HepG2 (cell line): ENCODE measurements around the gene FGF14. TPM values are rescaled to one million over a fixed set of nuclear protein-coding genes. Genes with fewer than 3 reads are reported as not detected.

Experiments
- ATAC-seq: fragments of 200-7000 bp; cut with Tn5 transposase; 3 replicates; pipeline ENCODE4 v1.9.1; 2020; ENCODE audit warnings: mild to moderate bottlenecking, moderate library complexity
- BruUV-seq: library from RNA; stranded (reverse); fragments of 400-500 nt; replicated peaks from 2 replicates; lab custom pipeline; 2021; lab: Mats Ljungman, UMichigan
- CTCF ChIA-PET: fragments of 300-600 bp; formaldehyde crosslinking; extraction: SDS; loops from one replicate; lab custom pipeline; 2021; ENCODE audit warnings: low total read pairs, inconsistent platforms, low intra/inter-chr PET ratio; lab: Yijun Ruan, JAX
- POLR2A ChIA-PET: fragments of 350-600 bp; sonication (Branson Sonifier 250); formaldehyde crosslinking; loops from one replicate; lab custom pipeline; 2020; ENCODE audit warnings: antibody characterized with exemption, inconsistent platforms; lab: Yijun Ruan, JAX
- DNase-seq: peaks from one replicate; pipeline ENCODE4 v3.0.0-alpha.2; 2015; ENCODE audit warnings: low spot score
- FAIRE-seq: peaks from 3 replicates; lab custom pipeline; 2011; peaks lifted over from hg19 to GRCh38; lab: Jason Lieb, UNC
- H2AFZ ChIP-seq: one replicate; pipeline ENCODE4 v1.6.1; 2011; ENCODE audit warnings: low read length, inconsistent platforms
- H3K27ac ChIP-seq: fragments of 300-600 bp; 3 replicates; pipeline ENCODE4 v1.8.0; 2011; ENCODE audit warnings: mixed run types, mild to moderate bottlenecking, mixed read lengths, low read length, inconsistent platforms; ENCODE audit not compliant: insufficient read depth; ENCODE audit errors: extremely low read length
- H3K27me3 ChIP-seq, 2 experiments: fragments of 200-600 bp in 1 of 2; 2 replicates in 1 of 2; 3 replicates in 1 of 2; pipeline versions ENCODE4 v1.6.0 to v1.8.0; 2011; ENCODE audit warnings: low read length in 2 of 2, mild to moderate bottlenecking in 2 of 2, moderate library complexity in 2 of 2, inconsistent platforms in 1 of 2; ENCODE audit not compliant: insufficient read depth in 2 of 2, control insufficient read depth in 1 of 2
- H3K36me3 ChIP-seq, 2 experiments: fragments of 200-600 bp in 1 of 2; replicated peaks in 1 of 2; 2 replicates in 1 of 2; 3 replicates in 1 of 2; pipeline versions ENCODE4 v1.5.1 to v1.8.0; 2011; ENCODE audit warnings: low read length in 2 of 2, inconsistent platforms in 1 of 2; ENCODE audit not compliant: insufficient read depth in 2 of 2, control insufficient read depth in 1 of 2
- H3K4me1 ChIP-seq: 2 replicates; pipeline ENCODE4 v1.5.1; 2012; ENCODE audit warnings: low read length, inconsistent platforms; ENCODE audit not compliant: insufficient read depth
- H3K4me2 ChIP-seq: 2 replicates; pipeline ENCODE4 v1.6.0; 2011; ENCODE audit warnings: low read depth, low read length, inconsistent platforms
- H3K4me3 ChIP-seq, 3 experiments: fragments of 200-600 bp in 1 of 3; sonication (generic), shearing (Covaris generic) in 1 of 3; replicated peaks in 1 of 3; 2 replicates each; pipeline ENCODE4 v1.5.1; 2011 to 2016; ENCODE audit warnings: low read length in 3 of 3, inconsistent platforms in 2 of 3, low read depth in 2 of 3, mild to moderate bottlenecking in 2 of 3, control low read depth in 1 of 3, mixed read lengths in 1 of 3; ENCODE audit not compliant: insufficient read depth in 1 of 3
- H3K79me2 ChIP-seq: one replicate; pipeline ENCODE4 v1.6.1; 2011; ENCODE audit warnings: low read length, inconsistent platforms; ENCODE audit not compliant: insufficient read depth
- H3K9ac ChIP-seq: 2 replicates; pipeline ENCODE4 v1.6.0; 2011; ENCODE audit warnings: mild to moderate bottlenecking, low read depth, low read length, inconsistent platforms; ENCODE audit not compliant: insufficient read depth
- H3K9me3 ChIP-seq: 2 replicates; pipeline ENCODE4 v1.5.1; 2012; ENCODE audit warnings: mild to moderate bottlenecking, low read length
- H4K20me1 ChIP-seq: 2 replicates; pipeline ENCODE4 v1.6.0; 2011; ENCODE audit warnings: inconsistent platforms, mild to moderate bottlenecking, low read length, moderate library complexity; ENCODE audit not compliant: insufficient read depth
- CHD2 ChIP-seq: IDR thresholded peaks from 2 replicates; pipeline ENCODE4 v1.6.1; 2011; ENCODE audit warnings: low read depth, low read length, improper control_type of control experiment
- CREB3 ChIP-seq: sonication (generic); formaldehyde crosslinking; IDR thresholded peaks from 2 replicates; pipeline ENCODE4 v1.5.0; 2020; ENCODE audit warnings: missing genetic modification reagents
- ETV6 ChIP-seq: sonication (generic); formaldehyde crosslinking; conservative IDR thresholded peaks from 2 replicates; pipeline ENCODE4 v1.4.0; 2020; ENCODE audit warnings: missing genetic modification reagents
- FOSL2 ChIP-seq: sonication (generic); formaldehyde crosslinking; IDR thresholded peaks from 2 replicates; pipeline ENCODE4 v1.4.0; 2020; ENCODE audit warnings: missing genetic modification reagents
- FOXJ3 ChIP-seq: sonication (generic); formaldehyde crosslinking; IDR thresholded peaks from 2 replicates; pipeline ENCODE4 v1.4.0; 2020; ENCODE audit warnings: missing genetic modification reagents, mild to moderate bottlenecking, borderline replicate concordance
- HNF1A ChIP-seq, 2 experiments: sonication (generic) in 1 of 2; formaldehyde crosslinking in 1 of 2; IDR thresholded peaks; 2 replicates each; pipeline versions ENCODE4 v1.4.0 to v1.6.1; 2016 to 2020; ENCODE audit warnings: borderline replicate concordance in 1 of 2, low read depth in 1 of 2, mild to moderate bottlenecking in 1 of 2, missing genetic modification reagents in 1 of 2
- NBN ChIP-seq: fragments of 450-650 bp; conservative IDR thresholded peaks from 2 replicates; pipeline ENCODE4 v1.6.1; 2017
- SIX4 ChIP-seq: sonication (generic); formaldehyde crosslinking; IDR thresholded peaks from 2 replicates; pipeline ENCODE4 v1.4.0; 2020; ENCODE audit warnings: missing genetic modification reagents
- SMYD3 ChIP-seq: sonication (generic); formaldehyde crosslinking; IDR thresholded peaks from 2 replicates; pipeline ENCODE4 v1.8.1; 2023; ENCODE audit warnings: mild to moderate bottlenecking, missing genetic modification reagents
- SRY ChIP-seq: sonication (generic); formaldehyde crosslinking; IDR thresholded peaks from 2 replicates; pipeline ENCODE4 v1.8.0; 2022; ENCODE audit warnings: mild to moderate bottlenecking, missing genetic modification reagents
- TCF12 ChIP-seq, 2 experiments: fragments of 450-650 bp in 1 of 2; sonication (generic) in 1 of 2; formaldehyde crosslinking in 1 of 2; IDR thresholded peaks; 2 replicates each; pipeline versions ENCODE4 v1.6.1 to v1.8.0; 2017 to 2022; ENCODE audit warnings: antibody characterized with exemption in 1 of 2, mild to moderate bottlenecking in 1 of 2, missing genetic modification reagents in 1 of 2, moderate library complexity in 1 of 2
- TFDP2 ChIP-seq: sonication (generic); formaldehyde crosslinking; IDR thresholded peaks from 2 replicates; pipeline ENCODE4 v1.4.0; 2020; ENCODE audit warnings: missing genetic modification reagents
- TP53 ChIP-seq: sonication (generic); formaldehyde crosslinking; conservative IDR thresholded peaks from 2 replicates; pipeline ENCODE4 v1.4.0; 2020; ENCODE audit warnings: missing genetic modification reagents
- WGBS: methylation state at CpG from one replicate; pipeline ENCODE4 v1.1.6; 2017; ENCODE audit warnings: low lambda C conversion rate; 5-methylcytosine and 5-hydroxymethylcytosine counted together
- in situ Hi-C: cut with HindIII; loops from 2 replicates; pipeline ENCODE4 v1.10.0; 2017; ENCODE audit warnings: low pct_unique_long_range_greater_than_20kb; ENCODE audit not compliant: extremely low pct_ligation_motif_present
- intact Hi-C: fragments of 100-400 bp; cut with micrococcal nuclease; formaldehyde crosslinking; loops from one replicate; pipeline ENCODE4 v1.10.0; 2022; ENCODE audit not compliant: unreplicated experiment
- polyA plus RNA-seq, 8 experiments: library from polyadenylated mRNA; depleted of rRNA in 3 of 8; stranded (reverse) in 7 of 8; unstranded in 1 of 8; fragments of >200 nt; fragmentation: Illumina TruSeq in 4 of 8; extraction: Trizol in 4 of 8; gene quantifications; 2 replicates each; pipeline versions ENCODE4 v1.2.1 to v1.2.3, GENCODE V29; 2011 to 2016; ENCODE audit warnings: low read depth in 4 of 8, missing spikeins in 1 of 8, mixed read lengths in 1 of 8; ENCODE audit not compliant: insufficient read depth in 1 of 8
- total RNA-seq, 5 experiments: library from RNA; depleted of rRNA; stranded (reverse); fragments of >200 nt; fragmentation: Illumina TruSeq; extraction: Trizol; gene quantifications; 2 replicates each; pipeline ENCODE4 v1.2.3, GENCODE V29; 2016; ENCODE audit warnings: low read depth in 1 of 5

FGF14 gene
- total and polyA plus RNA-seq, 2 of the 13 experiments (the other 11 are each of a cell fraction or from before 2014, with no cell fraction given): not detected

GRCh38 chr13:102289606-102290005 is 112.2 kb downstream of the FGF14 start:
- WGBS: 9% methylated on average over 4 of the region's 4 CpGs
- Histone ChIP-seq H3K4me3 (no peak overlapping the region), H3K79me2 (no peaks in the 10 kb centered on the region), H4K20me1 (no peaks in the 10 kb centered on the region), H3K27ac (no peak overlapping the region), H3K4me1 (0 out of 2 replicates have a peak, but pooled peaks cover 7% of the 10 kb centered on the region), H2AFZ (no peak overlapping the region)
- in situ Hi-C loops: no loop called here
- CTCF ChIA-PET: no interaction called here
- POLR2A ChIA-PET: no interaction called here
- BruUV-seq: no TSS peak
- ATAC-seq: no peak
- no peak for TF ChIP-seq FOXJ3 (CRISPR knock-in tag)
- TF ChIP-seq CHD2: no peak
- no peak for TF ChIP-seq SIX4 (CRISPR knock-in tag)
- TF ChIP-seq ETV6 (CRISPR knock-in tag): no peak
- no peak for TF ChIP-seq TFDP2 (CRISPR knock-in tag)
- no peak for TF ChIP-seq SMYD3 (CRISPR knock-in tag)
- TF ChIP-seq, all 625 proteins: peak for 0
- intact Hi-C loops: loop anchor here (2.0 kb wide), 1 partner anchor 43 kb away; no protein-coding TSS in a partner anchor
- no peak for DNase-seq
- no peaks in the 10 kb centered on the region for H3K27me3 ChIP-seq
- H3K36me3 ChIP-seq: no peaks in the 10 kb centered on the region
- H3K9ac ChIP-seq: no peak overlapping the region
- no peak overlapping the region for H3K4me2 ChIP-seq
- no peaks in the 10 kb centered on the region for H3K9me3 ChIP-seq
- no peak for FAIRE-seq

- H3K9ac ChIP-seq: no peak overlapping the region
- H3K27ac ChIP-seq: no peak overlapping the region
- no peak overlapping the region for H2AFZ ChIP-seq
- no peaks in the 10 kb centered on the region for H3K27me3 ChIP-seq
- 0 out of 2 replicates have a peak, but pooled peaks cover 7% of the 10 kb centered on the region for H3K4me1 ChIP-seq
- H3K9me3 ChIP-seq: no peaks in the 10 kb centered on the region
- no TSS peak for BruUV-seq
- in situ Hi-C loops (no loop called here), intact Hi-C loops (no loop called here)
- no peak overlapping the region for H3K4me3 ChIP-seq
- H3K4me2 ChIP-seq: no peak overlapping the region
- FAIRE-seq (no peak), DNase-seq (peak; percentile 53), ATAC-seq (peak; percentile 78)
- no peaks in the 10 kb centered on the region for H3K36me3 ChIP-seq
- no peaks in the 10 kb centered on the region for H4K20me1 ChIP-seq
- ChIA-PET CTCF (no interaction called here), POLR2A (no interaction called here)
- no peaks in the 10 kb centered on the region for H3K79me2 ChIP-seq
- 0% methylated on average over 1 of the region's 1 CpG for WGBS
- TF ChIP-seq TP53 (CRISPR knock-in tag): no peak
- TF ChIP-seq TCF12 (IDR thresholded peaks at IDR 0.05): no peak
- TF ChIP-seq TCF12 (CRISPR knock-in tag; IDR thresholded peaks at IDR 0.05): no peak
- TF ChIP-seq FOSL2 (CRISPR knock-in tag): peak; percentile 32; the same call in 1 of the 2 replicates
- no peak for TF ChIP-seq HNF1A (IDR thresholded peaks at IDR 0.05; ENCODE audit: low read depth)
- no peak for TF ChIP-seq HNF1A (CRISPR knock-in tag; IDR thresholded peaks at IDR 0.05; ENCODE audit: borderline replicate concordance)
- no peak for TF ChIP-seq NBN
- TF ChIP-seq SRY (CRISPR knock-in tag): no peak
- no peak for TF ChIP-seq CREB3 (CRISPR knock-in tag)
Measured at GRCh38 chr13:102286326-102286725, 115.5 kb downstream of the FGF14 start.
